Neural cell (in vitro differentiated cells): Measurements from ENCODE around the gene PKP1. TPM values are rescaled to one million over a fixed set of nuclear protein-coding genes. Genes with fewer than 3 reads are reported as not detected.

Experiments
- H2AFZ ChIP-seq: fragments of 200-600, 300-800 bp; sonication (generic), shearing (Covaris generic); 2 replicates; pipeline ENCODE4 v1.6.0; 2014; ENCODE audit warnings: low read depth, mild to moderate bottlenecking, antibody characterized with exemption, low read length, moderate library complexity
- H3F3A ChIP-seq: fragments of 200-600 bp; shearing (Covaris generic); 2 replicates; pipeline ENCODE4 v1.6.1; 2016; ENCODE audit warnings: mild to moderate bottlenecking, moderate library complexity, mixed read lengths, antibody characterized with exemption, low read length; ENCODE audit not compliant: insufficient read depth, poor library complexity, severe bottlenecking
- H3K27ac ChIP-seq: fragments of 200-600, 300-800 bp; sonication (generic), shearing (Covaris generic); 2 replicates; pipeline ENCODE4 v1.5.1; 2014; ENCODE audit warnings: mild to moderate bottlenecking, low read length, moderate library complexity
- H3K27me3 ChIP-seq: fragments of 300-800, 200-600 bp; sonication (generic), shearing (Covaris generic); 2 replicates; pipeline ENCODE4 v1.6.0; 2014; ENCODE audit warnings: mild to moderate bottlenecking, low read depth, low read length, moderate library complexity; ENCODE audit not compliant: insufficient read depth
- H3K36me3 ChIP-seq: fragments of 300-800, 200-600 bp; sonication (generic), shearing (Covaris generic); 2 replicates; pipeline ENCODE4 v1.5.1; 2014; ENCODE audit warnings: mild to moderate bottlenecking, antibody characterized with exemption, low read length, moderate library complexity; ENCODE audit not compliant: insufficient read depth
- H3K4me2 ChIP-seq: fragments of 300-800, 200-600 bp; sonication (generic), shearing (Covaris generic); 2 replicates; pipeline ENCODE4 v1.6.0; 2014; ENCODE audit warnings: mild to moderate bottlenecking, low read length
- H3K4me3 ChIP-seq: fragments of 300-800, 200-600 bp; sonication (generic), shearing (Covaris generic); 2 replicates; pipeline ENCODE4 v1.5.1; 2014; ENCODE audit warnings: mild to moderate bottlenecking, low read length, moderate library complexity
- H3K79me2 ChIP-seq: fragments of 200-600 bp; shearing (Covaris generic); replicated peaks from 2 replicates; pipeline ENCODE4 v1.6.0; 2014; ENCODE audit warnings: mild to moderate bottlenecking, low read length, moderate library complexity; ENCODE audit not compliant: insufficient read depth
- H3K9ac ChIP-seq: fragments of 300-800, 200-600 bp; sonication (generic), shearing (Covaris generic); 2 replicates; pipeline ENCODE4 v1.6.1; 2016; ENCODE audit warnings: mild to moderate bottlenecking, low read length, mixed read lengths
- H3K9me2 ChIP-seq: fragments of 200-600 bp; shearing (Covaris generic); 2 replicates; pipeline ENCODE4 v1.6.1; 2016; ENCODE audit warnings: mild to moderate bottlenecking, low read length, mixed read lengths; ENCODE audit not compliant: insufficient read depth
- H3K9me3 ChIP-seq: fragments of 200-600, 300-800 bp; sonication (generic), shearing (Covaris generic); 2 replicates; pipeline ENCODE4 v1.6.1; 2016; ENCODE audit warnings: mild to moderate bottlenecking, mixed run types, low read length, moderate library complexity, mixed read lengths
- H4K20me1 ChIP-seq: fragments of 200-600 bp; shearing (Covaris generic); 2 replicates; pipeline ENCODE4 v1.6.1; 2016; ENCODE audit warnings: mild to moderate bottlenecking, mixed run types; ENCODE audit not compliant: insufficient read depth
- EP300 ChIP-seq: fragments of 450-650 bp; conservative IDR thresholded peaks from 2 replicates; pipeline ENCODE4 v1.6.1; 2014; ENCODE audit warnings: antibody characterized with exemption, mild to moderate bottlenecking, moderate library complexity; ENCODE audit not compliant: poor library complexity, severe bottlenecking
- EZH2 ChIP-seq: fragments of 200-600, 300-800 bp; shearing (Covaris generic), sonication (generic); IDR thresholded peaks from 2 replicates; pipeline ENCODE4 v1.6.1; 2014; ENCODE audit warnings: antibody characterized with exemption, low read length, borderline replicate concordance, mild to moderate bottlenecking; ENCODE audit not compliant: insufficient read depth, poor library complexity, severe bottlenecking
- MXI1 ChIP-seq: fragments of 450-650 bp; conservative IDR thresholded peaks from 2 replicates; pipeline ENCODE4 v1.6.1; 2014; ENCODE audit warnings: antibody characterized with exemption, mild to moderate bottlenecking; ENCODE audit not compliant: poor library complexity, severe bottlenecking
- POLR2AphosphoS5 ChIP-seq: IDR thresholded peaks from 2 replicates; pipeline ENCODE4 v1.6.1; 2012
- RAD21 ChIP-seq: fragments of 450-650 bp; conservative IDR thresholded peaks from 2 replicates; pipeline ENCODE4 v1.6.1; 2014; ENCODE audit warnings: antibody characterized with exemption, mild to moderate bottlenecking, moderate library complexity
- SMC3 ChIP-seq: fragments of 450-650 bp; conservative IDR thresholded peaks from 2 replicates; pipeline ENCODE4 v1.6.1; 2014; ENCODE audit warnings: antibody characterized with exemption, mild to moderate bottlenecking, moderate library complexity; ENCODE audit not compliant: poor library complexity
- TAF1 ChIP-seq: IDR thresholded peaks from 2 replicates; pipeline ENCODE4 v1.6.1; 2012; ENCODE audit warnings: low read depth
- polyA plus RNA-seq: library from polyadenylated mRNA; depleted of rRNA; stranded (reverse); fragments of >200 nt; gene quantifications from 2 replicates; pipeline ENCODE4 v1.2.3, GENCODE V29; 2014
- TF ChIP-seq, protein P1 (sequence below): IDR thresholded peaks from 2 replicates; pipeline ENCODE4 v1.6.1; 2012; ENCODE audit warnings: borderline replicate concordance
- TF ChIP-seq, protein P2 (sequence below): fragments of 450-650 bp; IDR thresholded peaks from 2 replicates; pipeline ENCODE4 v1.5.1; 2014; ENCODE audit warnings: antibody characterized with exemption, mild to moderate bottlenecking, moderate library complexity; ENCODE audit not compliant: poor library complexity, severe bottlenecking

PKP1 gene
- polyA plus RNA-seq, 1 donor from 2014 or later, result not detected

DNA sequence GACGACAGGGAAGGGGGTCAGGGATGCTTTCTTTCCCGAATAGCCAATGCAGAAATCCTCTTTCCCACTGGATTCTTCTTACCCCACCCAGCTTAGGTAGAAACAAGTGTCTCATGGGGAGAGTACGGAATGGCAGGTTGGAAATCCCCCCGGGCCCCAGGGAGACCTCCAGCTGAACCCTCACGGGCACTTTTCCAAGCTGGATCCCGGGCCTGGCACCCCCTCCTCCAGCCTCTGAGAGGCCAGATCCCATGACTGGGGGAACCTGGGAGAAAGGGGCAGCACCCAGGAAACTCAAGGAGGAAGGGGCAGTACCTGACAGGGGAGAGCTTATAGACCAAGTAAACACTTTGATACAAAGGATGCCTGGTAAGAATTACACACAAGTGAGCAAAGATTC is 1.3 kb downstream of the PKP1 start:
- Histone ChIP-seq H2AFZ (no peak overlapping the region), H3K36me3 (no peaks in the 10 kb centered on the region), H3K4me2 (no peak overlapping the region), H3F3A (no peaks in the 10 kb centered on the region), H3K9ac (no peak overlapping the region), H3K79me2 (no peaks in the 10 kb centered on the region), H3K9me2 (no peaks in the 10 kb centered on the region), H3K4me3 (no peak overlapping the region), H3K27ac (no peak overlapping the region), H3K9me3 (no peaks in the 10 kb centered on the region), H3K27me3 (no peaks in the 10 kb centered on the region), H4K20me1 (no peaks in the 10 kb centered on the region)
- TF ChIP-seq, protein P1, sequence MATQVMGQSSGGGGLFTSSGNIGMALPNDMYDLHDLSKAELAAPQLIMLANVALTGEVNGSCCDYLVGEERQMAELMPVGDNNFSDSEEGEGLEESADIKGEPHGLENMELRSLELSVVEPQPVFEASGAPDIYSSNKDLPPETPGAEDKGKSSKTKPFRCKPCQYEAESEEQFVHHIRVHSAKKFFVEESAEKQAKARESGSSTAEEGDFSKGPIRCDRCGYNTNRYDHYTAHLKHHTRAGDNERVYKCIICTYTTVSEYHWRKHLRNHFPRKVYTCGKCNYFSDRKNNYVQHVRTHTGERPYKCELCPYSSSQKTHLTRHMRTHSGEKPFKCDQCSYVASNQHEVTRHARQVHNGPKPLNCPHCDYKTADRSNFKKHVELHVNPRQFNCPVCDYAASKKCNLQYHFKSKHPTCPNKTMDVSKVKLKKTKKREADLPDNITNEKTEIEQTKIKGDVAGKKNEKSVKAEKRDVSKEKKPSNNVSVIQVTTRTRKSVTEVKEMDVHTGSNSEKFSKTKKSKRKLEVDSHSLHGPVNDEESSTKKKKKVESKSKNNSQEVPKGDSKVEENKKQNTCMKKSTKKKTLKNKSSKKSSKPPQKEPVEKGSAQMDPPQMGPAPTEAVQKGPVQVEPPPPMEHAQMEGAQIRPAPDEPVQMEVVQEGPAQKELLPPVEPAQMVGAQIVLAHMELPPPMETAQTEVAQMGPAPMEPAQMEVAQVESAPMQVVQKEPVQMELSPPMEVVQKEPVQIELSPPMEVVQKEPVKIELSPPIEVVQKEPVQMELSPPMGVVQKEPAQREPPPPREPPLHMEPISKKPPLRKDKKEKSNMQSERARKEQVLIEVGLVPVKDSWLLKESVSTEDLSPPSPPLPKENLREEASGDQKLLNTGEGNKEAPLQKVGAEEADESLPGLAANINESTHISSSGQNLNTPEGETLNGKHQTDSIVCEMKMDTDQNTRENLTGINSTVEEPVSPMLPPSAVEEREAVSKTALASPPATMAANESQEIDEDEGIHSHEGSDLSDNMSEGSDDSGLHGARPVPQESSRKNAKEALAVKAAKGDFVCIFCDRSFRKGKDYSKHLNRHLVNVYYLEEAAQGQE, result no peak
- TF ChIP-seq EZH2, result no peak
- no peak for TF ChIP-seq TAF1
- TF ChIP-seq, protein P2, sequence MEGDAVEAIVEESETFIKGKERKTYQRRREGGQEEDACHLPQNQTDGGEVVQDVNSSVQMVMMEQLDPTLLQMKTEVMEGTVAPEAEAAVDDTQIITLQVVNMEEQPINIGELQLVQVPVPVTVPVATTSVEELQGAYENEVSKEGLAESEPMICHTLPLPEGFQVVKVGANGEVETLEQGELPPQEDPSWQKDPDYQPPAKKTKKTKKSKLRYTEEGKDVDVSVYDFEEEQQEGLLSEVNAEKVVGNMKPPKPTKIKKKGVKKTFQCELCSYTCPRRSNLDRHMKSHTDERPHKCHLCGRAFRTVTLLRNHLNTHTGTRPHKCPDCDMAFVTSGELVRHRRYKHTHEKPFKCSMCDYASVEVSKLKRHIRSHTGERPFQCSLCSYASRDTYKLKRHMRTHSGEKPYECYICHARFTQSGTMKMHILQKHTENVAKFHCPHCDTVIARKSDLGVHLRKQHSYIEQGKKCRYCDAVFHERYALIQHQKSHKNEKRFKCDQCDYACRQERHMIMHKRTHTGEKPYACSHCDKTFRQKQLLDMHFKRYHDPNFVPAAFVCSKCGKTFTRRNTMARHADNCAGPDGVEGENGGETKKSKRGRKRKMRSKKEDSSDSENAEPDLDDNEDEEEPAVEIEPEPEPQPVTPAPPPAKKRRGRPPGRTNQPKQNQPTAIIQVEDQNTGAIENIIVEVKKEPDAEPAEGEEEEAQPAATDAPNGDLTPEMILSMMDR, result no peak
- TF ChIP-seq RAD21, result no peak
- TF ChIP-seq MXI1, result no peak
- no peak for TF ChIP-seq EP300
- no peak for TF ChIP-seq SMC3
- no peak for TF ChIP-seq POLR2AphosphoS5

DNA sequence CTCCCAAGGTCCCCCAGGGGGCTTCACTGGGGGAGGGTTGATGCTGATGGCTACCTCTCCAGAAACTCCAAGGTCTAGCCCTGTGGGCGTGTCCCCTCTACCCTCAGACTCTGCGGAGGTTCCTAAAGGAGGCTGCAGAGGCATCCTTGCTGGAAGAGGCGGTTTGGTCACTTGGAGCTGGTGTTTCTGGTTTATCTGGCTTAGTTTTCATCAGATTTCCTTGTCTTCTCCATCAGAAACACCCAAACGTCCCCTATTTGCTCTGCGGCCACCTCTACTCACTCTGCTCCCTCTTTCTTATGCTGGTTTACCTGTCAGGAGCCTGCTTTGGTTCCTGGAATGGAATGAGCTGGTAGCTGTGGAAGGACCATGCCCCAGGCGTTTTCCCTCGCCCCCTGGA is 2.5 kb downstream of the PKP1 start:
- Histone ChIP-seq H3K9ac (no peak overlapping the region), H3K36me3 (no peaks in the 10 kb centered on the region), H3K27me3 (no peaks in the 10 kb centered on the region), H2AFZ (no peak overlapping the region), H4K20me1 (no peaks in the 10 kb centered on the region), H3K4me3 (no peak overlapping the region), H3K27ac (no peak overlapping the region), H3K9me2 (no peaks in the 10 kb centered on the region), H3K9me3 (no peaks in the 10 kb centered on the region), H3K79me2 (no peaks in the 10 kb centered on the region), H3K4me2 (no peak overlapping the region), H3F3A (no peaks in the 10 kb centered on the region)
- TF ChIP-seq, protein P1, result no peak
